Prostate gland (tissue), 2 donors: ENCODE data around the gene B4GAT1. TPM values are rescaled to one million over a fixed set of nuclear protein-coding genes. Genes with fewer than 3 reads are reported as not detected.
A peak's percentile ranks its signal among the peaks of the same experiment; 100 is the strongest.
"Not testable (repeated sequence)": the region's sequence is repeated elsewhere in the genome, so short reads cannot be mapped to it uniquely, and the experiment has no call there.

Experiments used
- DNase-seq: peaks from one replicate; pipeline ENCODE4 v3.0.0-alpha.2; 2019; ENCODE audit warnings: low spot score
- H3K27ac ChIP-seq, 2 donors: fragments of 200-600 bp; sonication (generic); 2 replicates each; pipeline ENCODE4 v1.5.1; 2017 to 2019
- H3K27me3 ChIP-seq: fragments of 200-600 bp; sonication (generic); replicated peaks from 2 replicates; pipeline ENCODE4 v1.5.1; 2019; ENCODE audit not compliant: insufficient read depth
- H3K36me3 ChIP-seq, 2 donors: fragments of 200-600 bp; sonication (generic); 1 replicate in 1 of 2; 2 replicates in 1 of 2; pipeline versions ENCODE4 v1.5.1 to v1.8.1; 2017 to 2019
- H3K4me1 ChIP-seq: fragments of 200-600 bp; sonication (generic); replicated peaks from 2 replicates; pipeline ENCODE4 v1.5.1; 2019
- H3K4me3 ChIP-seq, 2 donors: fragments of 200-600 bp; sonication (generic); 2 replicates each; pipeline ENCODE4 v1.5.1; 2017 to 2019
- H3K9me3 ChIP-seq: fragments of 200-600 bp; sonication (generic); 2 replicates; pipeline ENCODE4 v1.5.1; 2017
- CTCF ChIP-seq, 4 experiments: fragments of 200-600 bp in 2 of 4; fragments of 450-650 bp in 2 of 4; sonication (generic) in 2 of 4; IDR thresholded peaks; 1 replicate in 3 of 4; 2 replicates in 1 of 4; pipeline ENCODE4 v1.5.1; 2016 to 2019; ENCODE audit warnings: antibody characterized with exemption in 4 of 4, mild to moderate bottlenecking in 2 of 4, moderate library complexity in 2 of 4
- POLR2A ChIP-seq: fragments of 450-650 bp; IDR thresholded peaks from one replicate; pipeline ENCODE4 v1.6.1; 2016; ENCODE audit warnings: antibody characterized with exemption, mild to moderate bottlenecking
- POLR2AphosphoS5 ChIP-seq: sonication (generic); formaldehyde crosslinking; IDR thresholded peaks from one replicate; pipeline ENCODE4 v1.6.1; 2017; ENCODE audit warnings: antibody characterized with exemption
- WGBS: methylation state at CpG from one replicate; pipeline ENCODE4 v1.1.5; 2018; 5-methylcytosine and 5-hydroxymethylcytosine counted together
- intact Hi-C: fragments of 100-400 bp; cut with DNase I; formaldehyde crosslinking; loops from one replicate; pipeline ENCODE4 v1.14.2; 2022
- total RNA-seq, 2 donors: library from RNA; depleted of rRNA; stranded (reverse); fragments of >200 nt; gene quantifications; one replicate each; pipeline ENCODE4 v1.1.0, GENCODE V29; 2016

B4GAT1 gene
- total RNA-seq, 2 donors from 2014 or later: 47.0 to 64.9 TPM

- no peaks in the 10 kb centered on the region for H3K4me1 ChIP-seq
- peak overlapping the region; percentile 34 to 43 for H3K4me3 ChIP-seq
- intact Hi-C loops: loop anchor here (2.0 kb wide), 1 partner anchor 15 kb away; no protein-coding TSS in a partner anchor
- TF ChIP-seq POLR2AphosphoS5 (no peak), POLR2A (no peak), CTCF (IDR thresholded peaks at IDR 0.05) (no peak)
- no peak for DNase-seq
- no peaks in the 10 kb centered on the region for H3K27me3 ChIP-seq
- H3K36me3 ChIP-seq: no peaks in the 10 kb centered on the region
- 33% methylated on average over 37 of the region's 38 CpGs for WGBS
- H3K9me3 ChIP-seq: no peaks in the 10 kb centered on the region
- H3K27ac ChIP-seq: peak overlapping the region; percentile 82 to 87
Observed at GRCh38 chr11:66313321-66314185, 33.9 kb downstream of the B4GAT1 start.

GRCh38 chr11:66312549-66313320 lies 34.7 kb downstream of the B4GAT1 start:
- under 1% methylated on average over 44 of the region's 52 CpGs for WGBS
- TF ChIP-seq POLR2A (peak; percentile 56), POLR2AphosphoS5 (peak; percentile 70), CTCF (IDR thresholded peaks at IDR 0.05) (no peak)
- intact Hi-C loops: loop anchor here (2.0 kb wide), 1 partner anchor 16 kb away; no protein-coding TSS in a partner anchor
- H3K36me3 ChIP-seq: no peaks in the 10 kb centered on the region
- H3K9me3 ChIP-seq: no peaks in the 10 kb centered on the region
- peak; percentile 97 for DNase-seq
- H3K27me3 ChIP-seq: no peaks in the 10 kb centered on the region
- no peaks in the 10 kb centered on the region for H3K4me1 ChIP-seq
- H3K27ac ChIP-seq: peak overlapping the region; percentile 82 to 87
- H3K4me3 ChIP-seq: peak overlapping the region; percentile 34 to 43

GRCh38 chr11:66311965-66312548 lies 35.4 kb downstream of the B4GAT1 start:
- WGBS: under 1% methylated on average over 43 of the region's 44 CpGs
- intact Hi-C loops: loop anchor here (2.0 kb wide), 2 partner anchors 17 to 77 kb away; no protein-coding TSS in a partner anchor
- peak; percentile 63 to 96 (median 90) for TF ChIP-seq CTCF (IDR thresholded peaks at IDR 0.05)
- TF ChIP-seq POLR2AphosphoS5: peak; percentile 86
- TF ChIP-seq POLR2A: peak; percentile 39
- H3K27ac ChIP-seq: peak overlapping the region; percentile 82 to 87
- no peaks in the 10 kb centered on the region for H3K9me3 ChIP-seq
- H3K27me3 ChIP-seq: no peaks in the 10 kb centered on the region
- no peaks in the 10 kb centered on the region for H3K36me3 ChIP-seq
- DNase-seq: peak; percentile 95
- H3K4me1 ChIP-seq: no peaks in the 10 kb centered on the region
- H3K4me3 ChIP-seq: peak overlapping the region; percentile 34 to 43

GRCh38 chr11:66311470-66311964 lies 35.9 kb downstream of the B4GAT1 start:
- no peak for DNase-seq
- intact Hi-C loops: loop anchor here (2.0 kb wide), 1 partner anchor 77 kb away; no protein-coding TSS in a partner anchor
- no peaks in the 10 kb centered on the region for H3K27me3 ChIP-seq
- peak overlapping the region; percentile 34 to 43 for H3K4me3 ChIP-seq
- TF ChIP-seq POLR2A (no peak), POLR2AphosphoS5 (no peak), CTCF (IDR thresholded peaks at IDR 0.05) (no peak)
- no peaks in the 10 kb centered on the region for H3K36me3 ChIP-seq
- peak overlapping the region; percentile 82 to 87 for H3K27ac ChIP-seq
- WGBS: 24% methylated on average over 26 of the region's 26 CpGs
- H3K4me1 ChIP-seq: no peaks in the 10 kb centered on the region
- H3K9me3 ChIP-seq: no peaks in the 10 kb centered on the region

GRCh38 chr11:66310803-66311440 lies 36.5 kb downstream of the B4GAT1 start:
- H3K27ac ChIP-seq: peak overlapping the region in 1 of 2 donors; percentile 82
- not testable (repeated sequence) for H3K27me3 ChIP-seq, H3K36me3 ChIP-seq, H3K4me1 ChIP-seq, H3K4me3 ChIP-seq, DNase-seq, H3K9me3 ChIP-seq
- 87% methylated on average over 18 of the region's 18 CpGs for WGBS
- intact Hi-C loops: loop anchor here (2.0 kb wide), 1 partner anchor 78 kb away; no protein-coding TSS in a partner anchor
